Psoas muscle (tissue), 8 donors: Measurements from ENCODE around the gene IGSF9B. TPM values are rescaled to one million over a fixed set of nuclear protein-coding genes. Genes with fewer than 3 reads are reported as not detected.

Experiments
- ATAC-seq, 4 donors: fragments of 200-7000 bp; cut with Tn5 transposase; one replicate each; pipeline ENCODE4 v1.9.1; 2020; ENCODE audit warnings: moderate library complexity in 3 of 4, mild to moderate bottlenecking in 2 of 4
- DNase-seq, 2 donors: peaks; one replicate each; pipeline ENCODE4 v3.0.0-alpha.2; 2020
- H3K27ac ChIP-seq: fragments of 200-600 bp; one replicate; pipeline ENCODE4 v1.8.0; 2022
- H3K27me3 ChIP-seq, 3 donors: fragments of 200-600 bp in 1 of 3; one replicate each; pipeline versions ENCODE4 v1.6.1 to v1.8.0; 2013 to 2022; ENCODE audit warnings: low read length in 2 of 3, mild to moderate bottlenecking in 2 of 3, moderate library complexity in 1 of 3; ENCODE audit not compliant: insufficient read depth in 3 of 3
- H3K36me3 ChIP-seq, 2 donors: fragments of 200-600 bp in 1 of 2; one replicate each; pipeline versions ENCODE4 v1.6.1 to v1.8.0; 2013 to 2022; ENCODE audit warnings: low read depth in 1 of 2, mild to moderate bottlenecking in 1 of 2, moderate library complexity in 1 of 2; ENCODE audit not compliant: insufficient read depth in 1 of 2
- H3K4me1 ChIP-seq: fragments of 200-600 bp; one replicate; pipeline ENCODE4 v1.8.0; 2022
- H3K4me3 ChIP-seq: fragments of 200-600 bp; one replicate; pipeline ENCODE4 v1.8.0; 2022; ENCODE audit warnings: mild to moderate bottlenecking
- H3K9me3 ChIP-seq: fragments of 200-600 bp; one replicate; pipeline ENCODE4 v1.8.0; 2022
- CTCF ChIP-seq: fragments of 200-600 bp; IDR thresholded peaks from one replicate; pipeline ENCODE4 v1.8.0; 2022; ENCODE audit warnings: antibody characterized with exemption
- WGBS, 3 donors: extraction: QIAGEN DNeasy Blood & Tissue Kit; methylation state at CpG; one replicate each; pipeline versions ENCODE4 v1.1.6 to v1.1.7; 2013; 5-methylcytosine and 5-hydroxymethylcytosine counted together
- intact Hi-C, 2 donors: fragments of 100-400 bp; cut with DNase I; formaldehyde crosslinking; loops; one replicate each; pipeline versions ENCODE4 v1.11.0 to v1.14.2; 2022
- polyA plus RNA-seq, 3 donors: library from polyadenylated mRNA; stranded (reverse); fragments of 200-250 nt; gene quantifications; one replicate each; pipeline ENCODE4 v1.2.3, GENCODE V29; 2013
- total RNA-seq, 4 donors: library from RNA; stranded (reverse); fragmentation: NEBNext Ultra II Directional in 2 of 4; extraction: Animal tissue kit (Norgen Biotek cat#: 25700) in 2 of 4; gene quantifications; one replicate each; pipeline versions ENCODE4 v1.2.1 to v1.2.4, GENCODE V29; 2021 to 2023
- donor health status: healthy with polysubstance abuse.
- donor health status: DM: no; HTN: no; CAD: no; lungs with moderate emphysema.
- donor health status: Bipolar disorder and iron deficiency.
- donor health status: healthy.
- donor health status: DM: yes; HTN: yes; CAD: no.
- donor health status: DM: no; HTN: no; CAD: no.
- donor health status: DM: no; HTN: no; CAD: no.
- donor health status: DM: yes; HTN: yes; CAD: no.

Gene IGSF9B
- total and polyA plus RNA-seq, 7 donors, result 0.56 to 3.4 (median 0.87) TPM

GRCh38 chr11:133864756-133865155 is 92.0 kb downstream of the IGSF9B start:
- H3K27me3 ChIP-seq, result no peaks in the 10 kb centered on the region
- no peaks in the 10 kb centered on the region for H3K4me1 ChIP-seq
- H3K36me3 ChIP-seq, result no peaks in the 10 kb centered on the region
- intact Hi-C loops, result no loop called here
- WGBS, 3 donors, result 94 to 97% (median 95%) methylated on average over 25 to 26 of the region's 26 CpGs
- ATAC-seq, result no peak
- no peak for TF ChIP-seq CTCF
- no peak for DNase-seq
- no peak overlapping the region for H3K27ac ChIP-seq
- no peaks in the 10 kb centered on the region for H3K9me3 ChIP-seq
- no peak overlapping the region for H3K4me3 ChIP-seq

- 49 to 58% (median 49%) methylated on average over 6 of the region's 6 CpGs for WGBS, 3 donors
- intact Hi-C loops, result no loop called here
These were observed 96.6 kb downstream of the IGSF9B start for GRCh38 chr11:133860151-133860550.

More at GRCh38 chr11:133860151-133860550, 96.6 kb downstream of the IGSF9B start:
- ATAC-seq, result no peak
- H3K27me3 ChIP-seq, result no peaks in the 10 kb centered on the region
- H3K36me3 ChIP-seq, result no peaks in the 10 kb centered on the region
- no peak overlapping the region for H3K4me3 ChIP-seq
- no peak overlapping the region for H3K27ac ChIP-seq
- TF ChIP-seq CTCF, result no peak
- H3K4me1 ChIP-seq, result no peaks in the 10 kb centered on the region
- no peaks in the 10 kb centered on the region for H3K9me3 ChIP-seq
- DNase-seq, result no peak

Other genes with a start within 250 kb of the IGSF9B start
- gene SPATA19, start 111.5 kb downstream of the IGSF9B start, total RNA-seq, result not detected
- not detected for gene SPATA19, start 111.5 kb downstream of the IGSF9B start, polyA plus RNA-seq
- 10 to 100 TPM in 1 of 4 donors, 1 to 10 TPM in 3; 2.4 to 12.7 (median 7.7) TPM for gene JAM3, start 112.1 kb upstream of the IGSF9B start, total RNA-seq
- 1 to 10 TPM; 3.0 to 5.8 (median 3.9) TPM for gene JAM3, start 112.1 kb upstream of the IGSF9B start, polyA plus RNA-seq